Keratinocyte (primary cell): ENCODE data around the gene DCLRE1A. TPM values are rescaled to one million over a fixed set of nuclear protein-coding genes. Genes with fewer than 3 reads are reported as not detected.

Experiments used
- DNase-seq: peaks from one replicate; pipeline ENCODE4 v3.0.0-alpha.2; 2011; ENCODE audit warnings: low read depth, missing footprints, low spot score
- FAIRE-seq: peaks from 2 replicates; lab custom pipeline; 2011; peaks lifted over from hg19 to GRCh38; lab: Jason Lieb, UNC
- H2AFZ ChIP-seq: 2 replicates; pipeline ENCODE4 v1.6.0; 2012; ENCODE audit warnings: low read length, control low read depth, inconsistent platforms; ENCODE audit not compliant: control insufficient read depth
- H3K27ac ChIP-seq: 2 replicates; pipeline ENCODE4 v1.5.1; 2011; ENCODE audit warnings: low read length; ENCODE audit not compliant: control insufficient read depth, insufficient read depth
- H3K27me3 ChIP-seq: 3 replicates; pipeline ENCODE4 v1.6.0; 2011; ENCODE audit warnings: low read length; ENCODE audit not compliant: control insufficient read depth, insufficient read depth; ENCODE audit errors: extremely low read depth
- H3K36me3 ChIP-seq, 2 experiments: 2 replicates in 1 of 2; 3 replicates in 1 of 2; pipeline ENCODE4 v1.5.1; 2011; ENCODE audit warnings: low read length in 2 of 2, mild to moderate bottlenecking in 1 of 2; ENCODE audit not compliant: control insufficient read depth in 2 of 2, insufficient read depth in 2 of 2; ENCODE audit errors: extremely low read depth in 1 of 2
- H3K4me1 ChIP-seq: 3 replicates; pipeline ENCODE4 v1.5.1; 2011; ENCODE audit warnings: low read length; ENCODE audit not compliant: control insufficient read depth, insufficient read depth; ENCODE audit errors: extremely low read depth
- H3K4me2 ChIP-seq: 3 replicates; pipeline ENCODE4 v1.6.0; 2011; ENCODE audit warnings: low read depth, low read length; ENCODE audit not compliant: control insufficient read depth, insufficient read depth; ENCODE audit errors: extremely low read depth
- H3K4me3 ChIP-seq, 3 experiments: fragments of 200-600 bp in 1 of 3; sonication (generic) in 1 of 3; 2 replicates in 2 of 3; 3 replicates in 1 of 3; pipeline ENCODE4 v1.5.1; 2011 to 2016; ENCODE audit warnings: low read length in 3 of 3, mild to moderate bottlenecking in 3 of 3, control low read depth in 2 of 3, inconsistent platforms in 1 of 3, low read depth in 1 of 3, mixed read lengths in 1 of 3, mixed run types in 1 of 3, moderate library complexity in 1 of 3; ENCODE audit not compliant: control insufficient read depth in 2 of 3, insufficient read depth in 2 of 3; ENCODE audit errors: extremely low read depth in 1 of 3
- H3K79me2 ChIP-seq: 2 replicates; pipeline ENCODE4 v1.6.0; 2012; ENCODE audit warnings: low read length; ENCODE audit not compliant: control insufficient read depth, insufficient read depth
- H3K9ac ChIP-seq: 3 replicates; pipeline ENCODE4 v1.6.0; 2011; ENCODE audit warnings: low read length; ENCODE audit not compliant: control insufficient read depth, insufficient read depth; ENCODE audit errors: extremely low read depth
- H3K9me1 ChIP-seq: 3 replicates; pipeline ENCODE4 v1.6.0; 2011; ENCODE audit warnings: low read length; ENCODE audit not compliant: control insufficient read depth, insufficient read depth; ENCODE audit errors: extremely low read depth
- H3K9me3 ChIP-seq: 2 replicates; pipeline ENCODE4 v1.5.1; 2012; ENCODE audit warnings: low read depth, low read length; ENCODE audit not compliant: control insufficient read depth
- H4K20me1 ChIP-seq: 3 replicates; pipeline ENCODE4 v1.6.0; 2011; ENCODE audit warnings: low read length; ENCODE audit not compliant: control insufficient read depth, insufficient read depth; ENCODE audit errors: extremely low read depth
- EZH2 ChIP-seq: IDR thresholded peaks from one replicate; pipeline ENCODE4 v1.6.1; 2012; ENCODE audit warnings: inconsistent platforms, mild to moderate bottlenecking, low read length, moderate library complexity
- dilution Hi-C: fragments of 300-500 bp; cut with MboI; formaldehyde crosslinking; loops from one replicate; pipeline ENCODE4 v1.7.0; 2020; ENCODE audit warnings: low sequenced_read_pairs; ENCODE audit not compliant: extremely low pct_ligation_motif_present
- polyA plus RNA-seq, 5 experiments: library from polyadenylated mRNA; depleted of rRNA in 3 of 5; stranded (reverse) in 3 of 5; stranded (forward) in 1 of 5; unstranded in 1 of 5; fragments of >200 nt; gene quantifications; 1 replicate in 1 of 5; 2 replicates in 3 of 5; 3 replicates in 1 of 5; pipeline versions ENCODE4 v1.2.1 to v1.2.3, GENCODE V29; 2011 to 2012; ENCODE audit warnings: missing spikeins in 2 of 5, low read depth in 1 of 5, low replicate concordance in 1 of 5
- TF ChIP-seq, protein P1 (sequence below), 3 experiments: IDR thresholded peaks in 1 of 3; conservative IDR thresholded peaks in 1 of 3; optimal IDR thresholded peaks in 1 of 3; 2 replicates in 2 of 3; 3 replicates in 1 of 3; pipeline versions ENCODE3 to v1.5.1; 2011; ENCODE audit warnings: low read length in 3 of 3, mild to moderate bottlenecking in 3 of 3, moderate library complexity in 2 of 3, control low read depth in 1 of 3, inconsistent platforms in 1 of 3; ENCODE audit not compliant: insufficient read depth in 2 of 3; ENCODE audit errors: extremely low read depth in 1 of 3

DCLRE1A gene
- polyA plus RNA-seq, 1 donor (not counting 4 experiments of a cell fraction or from before 2014, with no cell fraction given) = 6.5 TPM

DNA sequence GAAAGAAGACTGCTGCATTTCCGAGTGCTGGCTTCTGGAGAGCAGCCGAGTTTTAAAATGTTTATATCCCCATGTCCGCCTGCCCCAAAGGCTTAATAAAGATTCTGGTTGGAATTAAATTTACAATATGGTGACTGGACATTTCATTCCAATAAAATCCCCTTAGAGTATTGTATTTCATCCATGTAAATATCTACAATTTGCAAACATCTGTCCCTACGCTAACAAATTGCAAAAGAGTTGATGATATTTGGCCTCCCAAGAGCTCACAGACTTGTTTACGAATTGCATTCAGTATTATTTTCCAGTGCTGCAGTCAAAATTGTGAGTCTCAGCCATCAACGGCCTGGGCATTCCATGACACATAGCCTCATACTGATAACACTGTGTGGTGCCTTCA lies 52.3 kb downstream of the DCLRE1A start:
- no peaks in the 10 kb centered on the region for H3K9me3 ChIP-seq
- FAIRE-seq (no peak), DNase-seq (no peak)
- H3K36me3 ChIP-seq = no peaks in the 10 kb centered on the region
- no peak overlapping the region for H3K9ac ChIP-seq
- no peaks in the 10 kb centered on the region for H3K4me1 ChIP-seq
- H3K27me3 ChIP-seq = peaks cover 8% of the 10 kb centered on the region
- no peak overlapping the region for H2AFZ ChIP-seq
- TF ChIP-seq, protein P1, sequence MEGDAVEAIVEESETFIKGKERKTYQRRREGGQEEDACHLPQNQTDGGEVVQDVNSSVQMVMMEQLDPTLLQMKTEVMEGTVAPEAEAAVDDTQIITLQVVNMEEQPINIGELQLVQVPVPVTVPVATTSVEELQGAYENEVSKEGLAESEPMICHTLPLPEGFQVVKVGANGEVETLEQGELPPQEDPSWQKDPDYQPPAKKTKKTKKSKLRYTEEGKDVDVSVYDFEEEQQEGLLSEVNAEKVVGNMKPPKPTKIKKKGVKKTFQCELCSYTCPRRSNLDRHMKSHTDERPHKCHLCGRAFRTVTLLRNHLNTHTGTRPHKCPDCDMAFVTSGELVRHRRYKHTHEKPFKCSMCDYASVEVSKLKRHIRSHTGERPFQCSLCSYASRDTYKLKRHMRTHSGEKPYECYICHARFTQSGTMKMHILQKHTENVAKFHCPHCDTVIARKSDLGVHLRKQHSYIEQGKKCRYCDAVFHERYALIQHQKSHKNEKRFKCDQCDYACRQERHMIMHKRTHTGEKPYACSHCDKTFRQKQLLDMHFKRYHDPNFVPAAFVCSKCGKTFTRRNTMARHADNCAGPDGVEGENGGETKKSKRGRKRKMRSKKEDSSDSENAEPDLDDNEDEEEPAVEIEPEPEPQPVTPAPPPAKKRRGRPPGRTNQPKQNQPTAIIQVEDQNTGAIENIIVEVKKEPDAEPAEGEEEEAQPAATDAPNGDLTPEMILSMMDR (optimal IDR thresholded peaks at IDR 0.05 in 1 of 3, IDR thresholded peaks at IDR 0.05 in 1 of 3, conservative IDR thresholded peaks at IDR 0.05 in 1 of 3; ENCODE audit: extremely low read depth in 1 of 3, insufficient read depth in 2 of 3, low read length in 3 of 3) = no peak
- TF ChIP-seq EZH2 = no peak
- no peaks in the 10 kb centered on the region for H3K9me1 ChIP-seq
- no peak overlapping the region for H3K4me3 ChIP-seq
- dilution Hi-C loops = no loop called here
- H4K20me1 ChIP-seq = no peaks in the 10 kb centered on the region
- H3K4me2 ChIP-seq = no peak overlapping the region
- H3K79me2 ChIP-seq = no peaks in the 10 kb centered on the region
- H3K27ac ChIP-seq = no peak overlapping the region

DNA sequence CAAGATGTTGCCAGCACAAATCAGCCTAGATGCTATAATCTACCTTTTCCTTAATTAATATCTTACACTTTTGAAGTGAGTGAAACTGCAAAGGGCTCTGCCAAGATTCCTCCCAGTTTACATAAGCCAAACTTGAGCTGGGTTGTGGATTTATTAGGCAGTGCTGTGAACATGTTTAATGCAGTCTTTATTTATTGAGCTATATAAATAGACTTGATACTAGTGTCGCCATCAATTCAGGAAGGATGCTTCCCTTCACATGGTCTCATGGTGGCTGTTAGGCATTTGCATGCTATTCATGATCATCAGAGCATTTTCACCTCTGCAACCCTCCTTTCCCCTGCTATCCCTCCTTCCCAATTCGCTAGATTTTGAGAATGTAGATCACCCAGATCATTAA lies 62.2 kb downstream of the DCLRE1A start:
- Histone ChIP-seq H4K20me1 (no peaks in the 10 kb centered on the region), H3K9me1 (no peaks in the 10 kb centered on the region), H2AFZ (no peak overlapping the region), H3K9me3 (no peaks in the 10 kb centered on the region), H3K36me3 (no peaks in the 10 kb centered on the region), H3K4me1 (peaks cover 6% of the 10 kb centered on the region), H3K4me2 (no peak overlapping the region), H3K27ac (no peak overlapping the region), H3K4me3 (no peak overlapping the region), H3K79me2 (no peaks in the 10 kb centered on the region), H3K27me3 (no peaks in the 10 kb centered on the region), H3K9ac (no peak overlapping the region)
- no peak for DNase-seq
- no peak for TF ChIP-seq EZH2
- TF ChIP-seq, protein P1 (optimal IDR thresholded peaks at IDR 0.05 in 1 of 3, IDR thresholded peaks at IDR 0.05 in 1 of 3, conservative IDR thresholded peaks at IDR 0.05 in 1 of 3; ENCODE audit: extremely low read depth in 1 of 3, insufficient read depth in 2 of 3, low read length in 3 of 3) = no peak
- dilution Hi-C loops = no loop called here
- FAIRE-seq = no peak
